ENCODE measurements around the gene RTL9. TPM values are rescaled to one million over a fixed set of nuclear protein-coding genes. Genes with fewer than 3 reads are reported as not detected.

Gene RTL9
- total RNA-seq, 1 experiment from 2014 or later, result 0.24 TPM

DNA sequence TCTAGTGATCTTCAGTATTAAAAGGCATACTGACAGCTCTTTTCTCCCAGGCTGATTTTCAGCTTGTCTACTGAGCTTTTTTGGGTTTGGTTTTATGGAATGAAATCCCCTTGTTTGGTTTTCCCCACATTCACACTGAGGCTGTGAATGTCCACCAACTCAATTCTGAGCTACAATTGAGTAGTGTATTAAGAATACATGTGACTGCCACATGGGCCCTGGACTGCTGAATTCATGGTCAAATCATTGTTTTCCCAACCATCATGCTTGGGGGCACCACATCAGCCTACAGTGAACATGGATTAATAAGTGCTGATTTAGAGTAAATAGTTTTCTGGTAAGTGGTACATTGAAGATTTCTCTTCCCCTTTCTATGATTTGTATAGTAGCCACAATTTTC lies 32.4 kb downstream of the RTL9 start:
- DNase-seq (ENCODE audit: low spot score) (no peak), ATAC-seq (no peak)
- Mint-ChIP-seq H3K27ac (no peak overlapping the region), H3K4me1 (no peaks in the 10 kb centered on the region), H3K36me3 (no peaks in the 10 kb centered on the region), H3K9me3 (no peaks in the 10 kb centered on the region), H3K27me3 (ENCODE audit: low read depth) (no peaks in the 10 kb centered on the region), H3K4me3 (no peak overlapping the region)
- TF ChIP-seq, protein P1, sequence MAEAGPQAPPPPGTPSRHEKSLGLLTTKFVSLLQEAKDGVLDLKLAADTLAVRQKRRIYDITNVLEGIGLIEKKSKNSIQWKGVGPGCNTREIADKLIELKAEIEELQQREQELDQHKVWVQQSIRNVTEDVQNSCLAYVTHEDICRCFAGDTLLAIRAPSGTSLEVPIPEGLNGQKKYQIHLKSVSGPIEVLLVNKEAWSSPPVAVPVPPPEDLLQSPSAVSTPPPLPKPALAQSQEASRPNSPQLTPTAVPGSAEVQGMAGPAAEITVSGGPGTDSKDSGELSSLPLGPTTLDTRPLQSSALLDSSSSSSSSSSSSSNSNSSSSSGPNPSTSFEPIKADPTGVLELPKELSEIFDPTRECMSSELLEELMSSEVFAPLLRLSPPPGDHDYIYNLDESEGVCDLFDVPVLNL (CRISPR knock-in tag; IDR thresholded peaks at IDR 0.05; ENCODE audit: borderline replicate concordance, low read depth), result no peak
- no peak for TF ChIP-seq ETV6 (CRISPR knock-in tag; IDR thresholded peaks at IDR 0.05)
- no peak for TF ChIP-seq ZNF396 (CRISPR knock-in tag; IDR thresholded peaks at IDR 0.05; ENCODE audit: borderline replicate concordance)
- ChIA-PET CTCF (no interaction called here), POLR2A (no interaction called here)

DNA sequence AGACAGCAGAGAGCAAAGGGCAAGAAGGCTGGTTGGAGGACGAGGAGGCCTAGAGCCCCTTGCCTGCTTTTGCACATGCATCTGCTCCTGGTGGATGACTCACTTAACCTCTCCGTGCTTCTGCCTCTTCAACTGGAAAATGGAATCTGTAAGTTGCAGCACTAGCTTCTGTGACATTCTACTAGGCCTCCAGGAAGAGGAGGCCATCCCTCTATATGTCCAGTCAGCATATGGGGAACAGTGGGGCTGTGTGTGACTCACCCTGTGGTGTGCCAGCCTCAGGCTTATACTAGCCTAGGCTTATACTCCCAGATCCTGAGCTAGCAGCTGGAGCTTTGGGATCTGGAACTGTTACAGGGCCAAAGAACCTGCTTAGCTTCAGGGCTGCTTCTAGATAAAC lies 36.0 kb downstream of the RTL9 start:
- ChIA-PET POLR2A (no interaction called here), CTCF (no interaction called here)
- no peak overlapping the region for H3K27ac Mint-ChIP-seq
- no peaks in the 10 kb centered on the region for H3K36me3 Mint-ChIP-seq
- DNase-seq (ENCODE audit: low spot score), result no peak
- H3K27me3 Mint-ChIP-seq (ENCODE audit: low read depth), result no peaks in the 10 kb centered on the region
- TF ChIP-seq ZNF219 (CRISPR knock-in tag; IDR thresholded peaks at IDR 0.05; ENCODE audit: borderline replicate concordance), result no peak
- TF ChIP-seq MXD4 (CRISPR knock-in tag; IDR thresholded peaks at IDR 0.05; ENCODE audit: borderline replicate concordance), result no peak
- TF ChIP-seq, protein P2, sequence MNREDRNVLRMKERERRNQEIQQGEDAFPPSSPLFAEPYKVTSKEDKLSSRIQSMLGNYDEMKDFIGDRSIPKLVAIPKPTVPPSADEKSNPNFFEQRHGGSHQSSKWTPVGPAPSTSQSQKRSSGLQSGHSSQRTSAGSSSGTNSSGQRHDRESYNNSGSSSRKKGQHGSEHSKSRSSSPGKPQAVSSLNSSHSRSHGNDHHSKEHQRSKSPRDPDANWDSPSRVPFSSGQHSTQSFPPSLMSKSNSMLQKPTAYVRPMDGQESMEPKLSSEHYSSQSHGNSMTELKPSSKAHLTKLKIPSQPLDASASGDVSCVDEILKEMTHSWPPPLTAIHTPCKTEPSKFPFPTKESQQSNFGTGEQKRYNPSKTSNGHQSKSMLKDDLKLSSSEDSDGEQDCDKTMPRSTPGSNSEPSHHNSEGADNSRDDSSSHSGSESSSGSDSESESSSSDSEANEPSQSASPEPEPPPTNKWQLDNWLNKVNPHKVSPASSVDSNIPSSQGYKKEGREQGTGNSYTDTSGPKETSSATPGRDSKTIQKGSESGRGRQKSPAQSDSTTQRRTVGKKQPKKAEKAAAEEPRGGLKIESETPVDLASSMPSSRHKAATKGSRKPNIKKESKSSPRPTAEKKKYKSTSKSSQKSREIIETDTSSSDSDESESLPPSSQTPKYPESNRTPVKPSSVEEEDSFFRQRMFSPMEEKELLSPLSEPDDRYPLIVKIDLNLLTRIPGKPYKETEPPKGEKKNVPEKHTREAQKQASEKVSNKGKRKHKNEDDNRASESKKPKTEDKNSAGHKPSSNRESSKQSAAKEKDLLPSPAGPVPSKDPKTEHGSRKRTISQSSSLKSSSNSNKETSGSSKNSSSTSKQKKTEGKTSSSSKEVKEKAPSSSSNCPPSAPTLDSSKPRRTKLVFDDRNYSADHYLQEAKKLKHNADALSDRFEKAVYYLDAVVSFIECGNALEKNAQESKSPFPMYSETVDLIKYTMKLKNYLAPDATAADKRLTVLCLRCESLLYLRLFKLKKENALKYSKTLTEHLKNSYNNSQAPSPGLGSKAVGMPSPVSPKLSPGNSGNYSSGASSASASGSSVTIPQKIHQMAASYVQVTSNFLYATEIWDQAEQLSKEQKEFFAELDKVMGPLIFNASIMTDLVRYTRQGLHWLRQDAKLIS (CRISPR knock-in tag; IDR thresholded peaks at IDR 0.05; ENCODE audit: borderline replicate concordance), result no peak
- no peak for TF ChIP-seq ELF4 (CRISPR knock-in tag; IDR thresholded peaks at IDR 0.05; ENCODE audit: low read depth)
- TF ChIP-seq, protein P3, sequence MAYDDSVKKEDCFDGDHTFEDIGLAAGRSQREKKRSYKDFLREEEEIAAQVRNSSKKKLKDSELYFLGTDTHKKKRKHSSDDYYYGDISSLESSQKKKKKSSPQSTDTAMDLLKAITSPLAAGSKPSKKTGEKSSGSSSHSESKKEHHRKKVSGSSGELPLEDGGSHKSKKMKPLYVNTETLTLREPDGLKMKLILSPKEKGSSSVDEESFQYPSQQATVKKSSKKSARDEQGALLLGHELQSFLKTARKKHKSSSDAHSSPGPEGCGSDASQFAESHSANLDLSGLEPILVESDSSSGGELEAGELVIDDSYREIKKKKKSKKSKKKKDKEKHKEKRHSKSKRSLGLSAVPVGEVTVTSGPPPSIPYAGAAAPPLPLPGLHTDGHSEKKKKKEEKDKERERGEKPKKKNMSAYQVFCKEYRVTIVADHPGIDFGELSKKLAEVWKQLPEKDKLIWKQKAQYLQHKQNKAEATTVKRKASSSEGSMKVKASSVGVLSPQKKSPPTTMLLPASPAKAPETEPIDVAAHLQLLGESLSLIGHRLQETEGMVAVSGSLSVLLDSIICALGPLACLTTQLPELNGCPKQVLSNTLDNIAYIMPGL (CRISPR knock-in tag; IDR thresholded peaks at IDR 0.05), result no peak
- TF ChIP-seq, protein P4, sequence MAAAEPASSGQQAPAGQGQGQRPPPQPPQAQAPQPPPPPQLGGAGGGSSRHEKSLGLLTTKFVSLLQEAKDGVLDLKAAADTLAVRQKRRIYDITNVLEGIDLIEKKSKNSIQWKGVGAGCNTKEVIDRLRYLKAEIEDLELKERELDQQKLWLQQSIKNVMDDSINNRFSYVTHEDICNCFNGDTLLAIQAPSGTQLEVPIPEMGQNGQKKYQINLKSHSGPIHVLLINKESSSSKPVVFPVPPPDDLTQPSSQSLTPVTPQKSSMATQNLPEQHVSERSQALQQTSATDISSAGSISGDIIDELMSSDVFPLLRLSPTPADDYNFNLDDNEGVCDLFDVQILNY (CRISPR knock-in tag; IDR thresholded peaks at IDR 0.05), result no peak
- TF ChIP-seq PRRX2 (CRISPR knock-in tag; IDR thresholded peaks at IDR 0.05), result no peak
- no peak for TF ChIP-seq GTF2I (CRISPR knock-in tag; conservative IDR thresholded peaks at IDR 0.05)
- TF ChIP-seq EMX1 (CRISPR knock-in tag; IDR thresholded peaks at IDR 0.05), result no peak
- TF ChIP-seq, protein P5, sequence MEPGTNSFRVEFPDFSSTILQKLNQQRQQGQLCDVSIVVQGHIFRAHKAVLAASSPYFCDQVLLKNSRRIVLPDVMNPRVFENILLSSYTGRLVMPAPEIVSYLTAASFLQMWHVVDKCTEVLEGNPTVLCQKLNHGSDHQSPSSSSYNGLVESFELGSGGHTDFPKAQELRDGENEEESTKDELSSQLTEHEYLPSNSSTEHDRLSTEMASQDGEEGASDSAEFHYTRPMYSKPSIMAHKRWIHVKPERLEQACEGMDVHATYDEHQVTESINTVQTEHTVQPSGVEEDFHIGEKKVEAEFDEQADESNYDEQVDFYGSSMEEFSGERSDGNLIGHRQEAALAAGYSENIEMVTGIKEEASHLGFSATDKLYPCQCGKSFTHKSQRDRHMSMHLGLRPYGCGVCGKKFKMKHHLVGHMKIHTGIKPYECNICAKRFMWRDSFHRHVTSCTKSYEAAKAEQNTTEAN (CRISPR knock-in tag; IDR thresholded peaks at IDR 0.05), result no peak
- TF ChIP-seq, protein P6, sequence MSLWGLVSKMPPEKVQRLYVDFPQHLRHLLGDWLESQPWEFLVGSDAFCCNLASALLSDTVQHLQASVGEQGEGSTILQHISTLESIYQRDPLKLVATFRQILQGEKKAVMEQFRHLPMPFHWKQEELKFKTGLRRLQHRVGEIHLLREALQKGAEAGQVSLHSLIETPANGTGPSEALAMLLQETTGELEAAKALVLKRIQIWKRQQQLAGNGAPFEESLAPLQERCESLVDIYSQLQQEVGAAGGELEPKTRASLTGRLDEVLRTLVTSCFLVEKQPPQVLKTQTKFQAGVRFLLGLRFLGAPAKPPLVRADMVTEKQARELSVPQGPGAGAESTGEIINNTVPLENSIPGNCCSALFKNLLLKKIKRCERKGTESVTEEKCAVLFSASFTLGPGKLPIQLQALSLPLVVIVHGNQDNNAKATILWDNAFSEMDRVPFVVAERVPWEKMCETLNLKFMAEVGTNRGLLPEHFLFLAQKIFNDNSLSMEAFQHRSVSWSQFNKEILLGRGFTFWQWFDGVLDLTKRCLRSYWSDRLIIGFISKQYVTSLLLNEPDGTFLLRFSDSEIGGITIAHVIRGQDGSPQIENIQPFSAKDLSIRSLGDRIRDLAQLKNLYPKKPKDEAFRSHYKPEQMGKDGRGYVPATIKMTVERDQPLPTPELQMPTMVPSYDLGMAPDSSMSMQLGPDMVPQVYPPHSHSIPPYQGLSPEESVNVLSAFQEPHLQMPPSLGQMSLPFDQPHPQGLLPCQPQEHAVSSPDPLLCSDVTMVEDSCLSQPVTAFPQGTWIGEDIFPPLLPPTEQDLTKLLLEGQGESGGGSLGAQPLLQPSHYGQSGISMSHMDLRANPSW (CRISPR knock-in tag; conservative IDR thresholded peaks at IDR 0.05; ENCODE audit: low read depth), result no peak
- no peak for TF ChIP-seq SMAD4 (CRISPR knock-in tag; IDR thresholded peaks at IDR 0.05)
- TF ChIP-seq GABPB1 (CRISPR knock-in tag; IDR thresholded peaks at IDR 0.05), result no peak
- no peaks in the 10 kb centered on the region for H3K9me3 Mint-ChIP-seq
- no peak overlapping the region for H3K4me3 Mint-ChIP-seq
- H3K4me1 Mint-ChIP-seq, result peaks cover 21% of the 10 kb centered on the region
- no peak for ATAC-seq
